ENCODE results near the gene PLCL1.

Gene PLCL1

DNA sequence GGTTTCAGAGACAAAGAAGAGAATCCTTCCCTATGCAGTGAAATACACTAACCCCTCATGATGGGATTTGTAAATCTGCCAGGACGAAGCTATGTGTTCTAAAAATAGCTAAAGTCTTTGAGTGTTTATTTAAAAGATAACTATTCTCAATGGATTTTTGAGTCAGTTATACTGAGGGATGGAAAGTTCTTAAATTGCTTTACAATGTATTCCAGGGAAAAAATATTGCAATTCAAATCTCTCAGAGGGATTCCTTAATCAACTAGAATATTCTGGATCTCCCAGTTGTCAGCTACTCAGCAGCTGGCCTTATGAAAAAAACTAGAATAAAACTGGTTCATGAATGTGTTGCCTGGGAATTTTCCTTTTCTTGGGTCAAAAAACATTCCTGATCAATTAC lies 312.4 kb downstream of the PLCL1 start:
- no peak for TF ChIP-seq ZFX (IDR thresholded peaks at IDR 0.05; ENCODE audit: borderline replicate concordance)
- TF ChIP-seq, protein P1, sequence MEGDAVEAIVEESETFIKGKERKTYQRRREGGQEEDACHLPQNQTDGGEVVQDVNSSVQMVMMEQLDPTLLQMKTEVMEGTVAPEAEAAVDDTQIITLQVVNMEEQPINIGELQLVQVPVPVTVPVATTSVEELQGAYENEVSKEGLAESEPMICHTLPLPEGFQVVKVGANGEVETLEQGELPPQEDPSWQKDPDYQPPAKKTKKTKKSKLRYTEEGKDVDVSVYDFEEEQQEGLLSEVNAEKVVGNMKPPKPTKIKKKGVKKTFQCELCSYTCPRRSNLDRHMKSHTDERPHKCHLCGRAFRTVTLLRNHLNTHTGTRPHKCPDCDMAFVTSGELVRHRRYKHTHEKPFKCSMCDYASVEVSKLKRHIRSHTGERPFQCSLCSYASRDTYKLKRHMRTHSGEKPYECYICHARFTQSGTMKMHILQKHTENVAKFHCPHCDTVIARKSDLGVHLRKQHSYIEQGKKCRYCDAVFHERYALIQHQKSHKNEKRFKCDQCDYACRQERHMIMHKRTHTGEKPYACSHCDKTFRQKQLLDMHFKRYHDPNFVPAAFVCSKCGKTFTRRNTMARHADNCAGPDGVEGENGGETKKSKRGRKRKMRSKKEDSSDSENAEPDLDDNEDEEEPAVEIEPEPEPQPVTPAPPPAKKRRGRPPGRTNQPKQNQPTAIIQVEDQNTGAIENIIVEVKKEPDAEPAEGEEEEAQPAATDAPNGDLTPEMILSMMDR (IDR thresholded peaks at IDR 0.05): no peak
- H3K27ac ChIP-seq: no peak overlapping the region

DNA sequence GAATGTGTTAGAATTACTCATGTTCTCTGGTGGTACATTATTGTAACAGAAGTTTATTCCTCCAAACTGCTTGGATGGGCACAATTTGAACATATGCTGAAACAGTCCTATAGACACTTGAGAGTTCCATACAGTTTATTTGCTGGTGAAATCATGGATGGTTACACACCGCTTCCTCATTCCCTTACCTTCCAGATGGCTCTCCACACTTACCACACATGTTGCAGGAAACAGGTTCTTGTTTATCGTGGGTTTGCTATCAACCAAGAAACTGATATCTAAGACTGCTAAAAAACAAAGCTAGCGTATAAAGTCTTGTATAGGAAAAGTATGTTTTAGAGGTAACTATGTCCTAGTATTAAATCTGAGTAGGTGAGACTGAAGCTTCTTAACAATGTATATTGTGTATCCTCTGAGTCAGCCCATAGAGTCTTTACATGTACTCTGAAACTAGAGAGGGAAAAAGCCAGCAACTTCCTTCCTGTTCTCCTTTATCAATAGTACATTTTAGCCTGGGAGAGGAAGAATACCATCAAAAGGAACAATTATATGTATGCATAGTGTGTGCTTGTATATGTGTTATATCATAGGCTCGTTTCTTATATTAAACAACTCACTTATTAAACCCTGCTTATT lies 313.1 kb downstream of the PLCL1 start:
- TF ChIP-seq ZFX (IDR thresholded peaks at IDR 0.05; ENCODE audit: borderline replicate concordance): no peak
- TF ChIP-seq, protein P1 (IDR thresholded peaks at IDR 0.05): no peak
- H3K27ac ChIP-seq: no peak overlapping the region

DNA sequence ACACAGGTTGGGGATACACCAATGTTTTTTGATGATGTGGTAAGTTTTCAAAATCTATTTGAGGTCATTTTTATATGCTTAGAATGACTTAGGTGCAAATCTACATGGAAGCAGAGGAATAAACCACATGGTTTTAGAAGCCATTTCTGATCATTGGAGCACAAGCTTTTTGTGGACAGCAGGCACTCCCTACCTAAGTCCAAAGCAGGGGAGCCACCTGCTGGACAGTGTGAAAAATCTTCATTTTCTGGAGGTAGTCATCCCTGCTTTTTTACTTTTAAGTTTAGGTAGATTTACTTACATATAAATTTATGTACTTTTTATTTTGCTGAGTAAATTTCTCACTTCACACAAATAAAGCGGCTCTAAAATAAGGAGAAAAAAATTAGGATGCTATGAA lies 323.2 kb downstream of the PLCL1 start:
- TF ChIP-seq, protein P1 (IDR thresholded peaks at IDR 0.05): peak; percentile 80
- no peak for TF ChIP-seq ZFX (IDR thresholded peaks at IDR 0.05; ENCODE audit: borderline replicate concordance)
- no peak overlapping the region for H3K27ac ChIP-seq

DNA sequence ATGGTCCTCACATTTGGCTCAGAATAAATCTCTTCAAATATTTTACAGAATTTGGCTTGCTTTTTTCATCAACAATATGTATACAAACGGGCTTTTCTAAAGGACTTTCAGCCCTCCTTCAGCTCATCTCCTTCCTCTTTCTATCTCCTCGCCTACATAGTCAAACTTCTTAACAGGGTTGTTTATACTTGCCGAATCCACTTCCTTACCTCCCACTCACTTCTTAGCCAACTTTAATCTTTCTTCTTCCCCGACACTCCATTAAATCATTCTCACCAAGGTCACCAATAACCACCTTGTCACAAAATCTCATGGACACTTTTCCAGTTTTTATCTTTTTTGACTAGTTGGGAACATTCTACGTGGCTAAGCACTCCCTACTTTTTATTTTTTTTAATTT lies 325.2 kb downstream of the PLCL1 start:
- no peak overlapping the region for H3K27ac ChIP-seq
- no peak for TF ChIP-seq ZFX (IDR thresholded peaks at IDR 0.05; ENCODE audit: borderline replicate concordance)
- TF ChIP-seq, protein P1 (IDR thresholded peaks at IDR 0.05): no peak

DNA sequence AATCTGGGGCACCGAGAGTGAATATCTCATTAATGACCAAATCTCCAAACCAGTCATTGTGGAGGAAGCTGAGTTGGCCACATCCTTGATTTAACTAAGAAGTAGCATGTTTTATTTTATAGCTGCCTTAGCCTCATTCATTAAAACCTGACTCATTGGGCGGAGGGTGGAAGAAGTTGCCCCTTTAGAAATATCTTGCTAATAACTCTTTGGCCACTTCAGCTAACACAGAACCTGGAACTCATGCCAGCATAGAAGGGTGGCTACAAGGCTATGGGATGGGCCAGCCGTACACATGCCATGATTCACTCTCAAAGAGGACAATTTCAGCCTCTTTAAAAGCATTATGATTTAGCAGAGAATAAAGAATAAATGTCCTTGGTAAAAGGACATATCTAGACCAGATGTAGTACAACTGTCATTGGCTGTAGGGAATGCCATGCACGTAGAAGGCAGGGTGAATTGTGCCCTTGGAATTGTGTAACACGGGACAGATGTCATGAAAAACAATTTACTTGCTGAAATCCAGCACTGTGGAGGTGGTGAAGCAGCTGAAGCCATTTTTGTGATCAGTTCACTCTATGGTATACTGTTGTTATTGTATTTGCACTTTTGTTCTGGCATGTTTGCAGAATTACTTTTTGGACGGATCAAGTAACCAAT lies 330.0 kb downstream of the PLCL1 start:
- H3K27ac ChIP-seq: no peak overlapping the region

DNA sequence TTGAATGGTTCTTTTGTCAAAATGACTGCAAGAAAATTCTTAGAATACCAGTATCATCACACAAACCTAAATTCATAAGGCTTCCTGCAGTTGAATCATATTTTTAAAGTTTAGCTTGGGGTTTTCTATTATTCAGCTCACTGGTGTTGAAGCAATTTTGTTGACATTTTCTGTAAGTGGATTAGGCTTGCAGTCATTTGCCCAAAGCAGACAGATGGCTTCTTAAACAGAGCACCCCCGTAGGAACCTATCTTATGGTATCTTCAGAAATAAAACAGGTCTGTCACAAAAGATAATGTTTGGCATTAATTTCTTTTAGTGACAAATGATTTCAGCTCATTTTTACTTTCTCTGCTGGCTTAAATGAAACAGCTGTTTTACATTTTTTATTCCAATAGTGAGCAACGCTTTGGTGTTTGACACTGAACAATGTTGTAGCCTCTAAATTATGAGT lies 331.1 kb downstream of the PLCL1 start:
- TF ChIP-seq, protein P1 (IDR thresholded peaks at IDR 0.05): no peak
- TF ChIP-seq ZFX (IDR thresholded peaks at IDR 0.05; ENCODE audit: borderline replicate concordance): no peak

More for the DNA sequence above, 330.0 kb downstream of the PLCL1 start:
- TF ChIP-seq ZFX (IDR thresholded peaks at IDR 0.05; ENCODE audit: borderline replicate concordance): no peak
- TF ChIP-seq, protein P1 (IDR thresholded peaks at IDR 0.05): no peak

DNA sequence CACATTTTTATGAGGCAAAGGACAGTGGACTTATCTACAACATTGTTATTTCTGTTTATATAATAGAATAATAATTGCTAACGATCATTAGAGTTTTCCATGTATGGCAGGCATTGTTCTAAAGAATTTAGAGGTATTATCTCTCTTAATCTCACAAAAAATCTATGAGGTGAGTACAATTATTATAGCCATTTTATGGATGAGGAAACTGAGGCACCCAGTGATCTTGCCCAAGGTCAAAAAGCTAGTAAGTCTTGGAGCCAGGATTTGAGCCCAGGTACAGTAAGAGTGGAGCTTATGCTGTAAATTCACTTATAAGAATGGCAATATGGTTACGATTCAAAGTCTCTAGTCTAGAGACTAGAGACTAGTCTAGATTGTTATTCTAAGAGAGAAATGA lies 331.7 kb downstream of the PLCL1 start:
- H3K27ac ChIP-seq: no peak overlapping the region
- TF ChIP-seq, protein P1 (IDR thresholded peaks at IDR 0.05): no peak
- no peak for TF ChIP-seq ZFX (IDR thresholded peaks at IDR 0.05; ENCODE audit: borderline replicate concordance)

More for the DNA sequence above, 331.1 kb downstream of the PLCL1 start:
- no peak overlapping the region for H3K27ac ChIP-seq

Measured in 22Rv1 (cell line).